K562 (cell line): Measurements from ENCODE around the gene STAU1. TPM values are rescaled to one million over a fixed set of nuclear protein-coding genes. Genes with fewer than 3 reads are reported as not detected.
"Not testable (repeated sequence)": the region's sequence is repeated elsewhere in the genome, so short reads cannot be mapped to it uniquely, and the experiment has no call there.

Experiments used
- ATAC-seq: fragments of 200-7000 bp; cut with Tn5 transposase; 3 replicates; pipeline ENCODE4 v1.9.1; 2020; ENCODE audit warnings: moderate library complexity
- BruUV-seq: library from RNA; stranded (reverse); fragments of 400-500 nt; replicated peaks from 2 replicates; lab custom pipeline; 2021; lab: Mats Ljungman, UMichigan
- CTCF ChIA-PET: fragments of 300-600 bp; formaldehyde crosslinking; extraction: SDS; loops from one replicate; lab custom pipeline; 2021; ENCODE audit warnings: low intra/inter-chr PET ratio; lab: Yijun Ruan, JAX
- POLR2A ChIA-PET: fragments of 300-600, 350-650 bp; sonication (Branson Sonifier 250); formaldehyde crosslinking; extraction: SDS; loops from one replicate; lab custom pipeline; 2021; ENCODE audit warnings: antibody characterized with exemption, inconsistent platforms; lab: Yijun Ruan, JAX
- DNase-seq, 4 experiments: peaks; one replicate each; pipeline versions ENCODE4 v3.0.0 to v3.0.0-alpha.2; 2011 to 2018; ENCODE audit warnings: low spot score in 3 of 4, mixed read lengths in 3 of 4; ENCODE audit errors: extremely low read depth in 1 of 4
- FAIRE-seq: peaks from 2 replicates; lab custom pipeline; 2011; peaks lifted over from hg19 to GRCh38; lab: Jason Lieb, UNC
- H2AFZ ChIP-seq: 2 replicates; pipeline ENCODE4 v1.6.0; 2011; ENCODE audit warnings: low read depth, low read length, control low read depth, inconsistent platforms
- H3K27ac ChIP-seq: fragments of 200-600 bp; 3 replicates; pipeline ENCODE4 v1.8.0; 2011; ENCODE audit warnings: low read depth, mild to moderate bottlenecking, control low read depth, inconsistent platforms, low read length, moderate library complexity, mixed read lengths; ENCODE audit errors: extremely low read depth
- H3K27me3 ChIP-seq, 2 experiments: fragments of 300-600 bp in 1 of 2; 2 replicates in 1 of 2; 3 replicates in 1 of 2; pipeline versions ENCODE4 v1.6.0 to v1.8.0; 2011; ENCODE audit warnings: inconsistent platforms in 2 of 2, low read length in 2 of 2, mild to moderate bottlenecking in 1 of 2, mixed read lengths in 1 of 2, moderate library complexity in 1 of 2; ENCODE audit not compliant: control insufficient read depth in 2 of 2, insufficient read depth in 2 of 2
- H3K36me3 ChIP-seq: fragments of 300-600 bp; 3 replicates; pipeline ENCODE4 v1.8.0; 2011; ENCODE audit warnings: mild to moderate bottlenecking, low read length, inconsistent platforms; ENCODE audit not compliant: control insufficient read depth, insufficient read depth
- H3K4me1 ChIP-seq, 2 experiments: fragments of 200-600 bp in 1 of 2; replicated peaks in 1 of 2; 2 replicates in 1 of 2; 3 replicates in 1 of 2; pipeline versions ENCODE4 v1.5.1 to v1.8.0; 2011; ENCODE audit warnings: inconsistent platforms in 2 of 2, low read length in 2 of 2, mild to moderate bottlenecking in 1 of 2, mixed read lengths in 1 of 2, moderate library complexity in 1 of 2; ENCODE audit not compliant: control insufficient read depth in 2 of 2, insufficient read depth in 2 of 2
- H3K4me2 ChIP-seq: 2 replicates; pipeline ENCODE4 v1.6.1; 2011; ENCODE audit warnings: low read length, control low read depth, inconsistent platforms, mixed read lengths; ENCODE audit not compliant: insufficient read depth
- H3K4me3 ChIP-seq: fragments of 200-600 bp; sonication (generic), shearing (Covaris generic); 2 replicates; pipeline ENCODE4 v1.5.1; 2016; ENCODE audit warnings: control low read depth, inconsistent platforms
- H3K79me2 ChIP-seq: fragments of 200-600 bp; 3 replicates; pipeline ENCODE4 v1.8.0; 2011; ENCODE audit warnings: low read length, inconsistent platforms; ENCODE audit not compliant: control insufficient read depth, insufficient read depth
- H3K9ac ChIP-seq, 2 experiments: 2 replicates each; pipeline versions ENCODE4 v1.6.0 to v1.6.1; 2011; ENCODE audit warnings: low read depth in 2 of 2, low read length in 2 of 2, control low read depth in 1 of 2, inconsistent platforms in 1 of 2, mild to moderate bottlenecking in 1 of 2, mixed read lengths in 1 of 2; ENCODE audit not compliant: insufficient read depth in 1 of 2
- H3K9me1 ChIP-seq: one replicate; pipeline ENCODE4 v1.6.0; 2011; ENCODE audit warnings: inconsistent platforms, mild to moderate bottlenecking, low read length, moderate library complexity; ENCODE audit not compliant: control insufficient read depth, insufficient read depth
- H3K9me3 ChIP-seq: replicated peaks from 2 replicates; pipeline ENCODE4 v1.5.1; 2011; ENCODE audit warnings: low read depth, low read length, inconsistent platforms; ENCODE audit not compliant: control insufficient read depth, insufficient read depth
- H4K20me1 ChIP-seq: replicated peaks from 2 replicates; pipeline ENCODE4 v1.6.1; 2011; ENCODE audit warnings: low read length, inconsistent platforms, mixed read lengths; ENCODE audit not compliant: control insufficient read depth, insufficient read depth
- FOXP4 ChIP-seq: sonication (generic); formaldehyde crosslinking; IDR thresholded peaks from 2 replicates; pipeline ENCODE4 v1.8.0; 2022; ENCODE audit warnings: mild to moderate bottlenecking, missing genetic modification reagents, borderline replicate concordance
- RBM34 ChIP-seq: fragments of 200-400 bp; formaldehyde crosslinking; IDR thresholded peaks from 2 replicates; pipeline ENCODE4 v1.6.1; 2018; ENCODE audit warnings: low read length, borderline replicate concordance; ENCODE audit not compliant: insufficient read depth
- WGBS: fragments of 100-300 bp; shearing (Covaris generic); methylation state at CpG from one replicate; pipeline ENCODE4 v1.1.6; 2016; ENCODE audit warnings: low coverage, mixed read lengths; ENCODE audit not compliant: insufficient coverage; ENCODE audit errors: missing lambda C conversion rate; 5-methylcytosine and 5-hydroxymethylcytosine counted together
- in situ Hi-C: fragments of 300-500 bp; cut with MboI; formaldehyde crosslinking; loops from 4 replicates; pipeline ENCODE4 v1.15.0; 2018; ENCODE audit warnings: inconsistent platforms, mixed read lengths
- intact Hi-C: fragments of 100-400 bp; cut with micrococcal nuclease; formaldehyde crosslinking; loops from 2 replicates; pipeline ENCODE4 v1.14.2; 2022
- polyA plus RNA-seq, 8 experiments: library from polyadenylated mRNA; depleted of rRNA in 4 of 8; stranded (reverse) in 5 of 8; unstranded in 3 of 8; fragments of >200 nt; fragmentation: Nextera tagmentation in 2 of 8; fragmentation: Illumina TruSeq in 1 of 8; extraction: Ambion mirVana in 2 of 8; extraction: Trizol in 1 of 8; gene quantifications; 2 replicates each; pipeline versions ENCODE4 v1.2.1 to v1.2.3, GENCODE V29; 2011 to 2014; ENCODE audit warnings: inconsistent platforms in 1 of 8, missing spikeins in 1 of 8
- total RNA-seq, 7 experiments: library from RNA; depleted of rRNA in 6 of 7; stranded (reverse); fragments of >200 nt in 6 of 7; fragmentation: Illumina TruSeq in 2 of 7; extraction: Trizol in 2 of 7; gene quantifications; 2 replicates each; pipeline versions ENCODE4 v1.2.1 to v1.2.3, GENCODE V29; 2011 to 2021; ENCODE audit warnings: low replicate concordance in 1 of 7

The STAU1 gene
- total and polyA plus RNA-seq, 9 of the 15 experiments (the other 6 are each of a cell fraction or from before 2014, with no cell fraction given), result 18.0 to 106 (median 50.6) TPM

- TF ChIP-seq FOXP4 (CRISPR knock-in tag) (no peak), RBM34 (no peak)
Observed at GRCh38 chr20:49100972-49101371, 87.2 kb downstream of the STAU1 start (continued).

GRCh38 chr20:49100292-49100691 is 87.8 kb downstream of the STAU1 start:
- POLR2A ChIA-PET, result interaction anchor here (0.9 to 2.5 kb wide), 5 partner anchors 13 to 143 kb away, joined by 3 to 8 read pairs (median 4); no protein-coding TSS in a partner anchor
- H3K4me3 ChIP-seq, DNase-seq, H2AFZ ChIP-seq, H3K9ac ChIP-seq, H3K9me1 ChIP-seq, H3K4me2 ChIP-seq, H3K27ac ChIP-seq, H3K27me3 ChIP-seq, H3K9me3 ChIP-seq, BruUV-seq, ATAC-seq, FAIRE-seq, in situ Hi-C loops, CTCF ChIA-PET, H3K4me1 ChIP-seq: not testable (repeated sequence)
- intact Hi-C loops, result loop anchor here (10.0 kb wide), 1 partner anchor 465 kb away; no protein-coding TSS in a partner anchor
- Histone ChIP-seq H3K36me3 (peaks cover 83% of the 10 kb centered on the region), H4K20me1 (peaks cover 14% of the 10 kb centered on the region; the same call in 1 of the 2 replicates), H3K79me2 (peaks cover 10% of the 10 kb centered on the region; the same call in 2 of the 3 replicates)
- WGBS, result 93% methylated on average over 5 of the region's 5 CpGs
